NB4 (cell line): ENCODE data around the gene CYP11A1.

Experiments
- MAX ChIP-seq: IDR thresholded peaks from 2 replicates; pipeline ENCODE4 v1.6.1; 2011; ENCODE audit warnings: low read depth, low read length
- TF ChIP-seq, protein P1 (sequence below): IDR thresholded peaks from one replicate; pipeline ENCODE4 v1.5.1; 2012; ENCODE audit warnings: low read depth, low read length

GRCh38 chr15:74390647-74391288 is 23.3 kb upstream of the CYP11A1 start:
- no peak for TF ChIP-seq MAX
- TF ChIP-seq, protein P1, sequence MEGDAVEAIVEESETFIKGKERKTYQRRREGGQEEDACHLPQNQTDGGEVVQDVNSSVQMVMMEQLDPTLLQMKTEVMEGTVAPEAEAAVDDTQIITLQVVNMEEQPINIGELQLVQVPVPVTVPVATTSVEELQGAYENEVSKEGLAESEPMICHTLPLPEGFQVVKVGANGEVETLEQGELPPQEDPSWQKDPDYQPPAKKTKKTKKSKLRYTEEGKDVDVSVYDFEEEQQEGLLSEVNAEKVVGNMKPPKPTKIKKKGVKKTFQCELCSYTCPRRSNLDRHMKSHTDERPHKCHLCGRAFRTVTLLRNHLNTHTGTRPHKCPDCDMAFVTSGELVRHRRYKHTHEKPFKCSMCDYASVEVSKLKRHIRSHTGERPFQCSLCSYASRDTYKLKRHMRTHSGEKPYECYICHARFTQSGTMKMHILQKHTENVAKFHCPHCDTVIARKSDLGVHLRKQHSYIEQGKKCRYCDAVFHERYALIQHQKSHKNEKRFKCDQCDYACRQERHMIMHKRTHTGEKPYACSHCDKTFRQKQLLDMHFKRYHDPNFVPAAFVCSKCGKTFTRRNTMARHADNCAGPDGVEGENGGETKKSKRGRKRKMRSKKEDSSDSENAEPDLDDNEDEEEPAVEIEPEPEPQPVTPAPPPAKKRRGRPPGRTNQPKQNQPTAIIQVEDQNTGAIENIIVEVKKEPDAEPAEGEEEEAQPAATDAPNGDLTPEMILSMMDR = no peak
